Neuronal stem cell (in vitro differentiated cells): ENCODE measurements around the gene MOK.

ENCODE experiments used
- DNase-seq: peaks from one replicate; pipeline ENCODE4 v3.0.0-alpha.2; 2013; ENCODE audit warnings: low spot score
- H2AFZ ChIP-seq: one replicate; pipeline ENCODE4 v1.6.1; 2013; ENCODE audit warnings: mild to moderate bottlenecking, low read length, inconsistent platforms
- H2AK5ac ChIP-seq: 2 replicates; pipeline ENCODE4 v1.6.1; 2013; ENCODE audit warnings: low read depth, mild to moderate bottlenecking, inconsistent platforms, low read length, moderate library complexity, mixed read lengths
- H2BK120ac ChIP-seq: 2 replicates; pipeline ENCODE4 v1.6.1; 2013; ENCODE audit warnings: low read depth, mild to moderate bottlenecking, inconsistent platforms, low read length, moderate library complexity, mixed read lengths
- H2BK12ac ChIP-seq: one replicate; pipeline ENCODE4 v1.6.1; 2013; ENCODE audit warnings: low read length, inconsistent platforms
- H2BK15ac ChIP-seq: 2 replicates; pipeline ENCODE4 v1.6.1; 2013; ENCODE audit warnings: mild to moderate bottlenecking, low read length, inconsistent platforms, mixed read lengths
- H2BK5ac ChIP-seq: one replicate; pipeline ENCODE4 v1.6.1; 2013; ENCODE audit warnings: inconsistent platforms, mild to moderate bottlenecking, low read length, moderate library complexity
- H3K14ac ChIP-seq: one replicate; pipeline ENCODE4 v1.6.1; 2013; ENCODE audit warnings: low read length, inconsistent platforms
- H3K18ac ChIP-seq: 2 replicates; pipeline ENCODE4 v1.6.1; 2013; ENCODE audit warnings: low read length, inconsistent platforms
- H3K23ac ChIP-seq: 2 replicates; pipeline ENCODE4 v1.6.1; 2013; ENCODE audit warnings: low read depth, mild to moderate bottlenecking, mixed read lengths, low read length, inconsistent platforms; ENCODE audit not compliant: poor library complexity
- H3K27ac ChIP-seq: replicated peaks from 3 replicates; pipeline ENCODE4 v1.5.1; 2013; ENCODE audit warnings: low read length, inconsistent platforms
- H3K27me3 ChIP-seq, 3 experiments: 2 replicates each; pipeline ENCODE4 v1.6.1; 2013; ENCODE audit warnings: low read length in 3 of 3, mild to moderate bottlenecking in 2 of 3, inconsistent platforms in 1 of 3, low read depth in 1 of 3, mixed read lengths in 1 of 3, moderate library complexity in 1 of 3; ENCODE audit not compliant: control insufficient read depth in 3 of 3, insufficient read depth in 3 of 3
- H3K36me3 ChIP-seq, 2 donors: replicated peaks in 1 of 2; 2 replicates each; pipeline ENCODE4 v1.6.1; 2013; ENCODE audit warnings: low read length in 2 of 2; ENCODE audit not compliant: control insufficient read depth in 2 of 2, insufficient read depth in 2 of 2
- H3K4ac ChIP-seq: 2 replicates; pipeline ENCODE4 v1.6.1; 2013; ENCODE audit warnings: inconsistent platforms, mild to moderate bottlenecking, low read length, moderate library complexity
- H3K4me1 ChIP-seq, 2 donors: 1 replicate in 1 of 2; 2 replicates in 1 of 2; pipeline ENCODE4 v1.6.1; 2013; ENCODE audit warnings: low read length in 2 of 2, low read depth in 1 of 2; ENCODE audit not compliant: control insufficient read depth in 2 of 2, insufficient read depth in 1 of 2
- H3K4me2 ChIP-seq: one replicate; pipeline ENCODE4 v1.6.1; 2013; ENCODE audit warnings: mild to moderate bottlenecking, low read length, inconsistent platforms; ENCODE audit not compliant: insufficient read depth, poor library complexity, severe bottlenecking
- H3K4me3 ChIP-seq, 2 donors: 2 replicates each; pipeline ENCODE4 v1.5.1; 2013; ENCODE audit warnings: low read length in 2 of 2, mild to moderate bottlenecking in 2 of 2, inconsistent platforms in 1 of 2, moderate library complexity in 1 of 2
- H3K79me1 ChIP-seq: one replicate; pipeline ENCODE4 v1.6.1; 2013; ENCODE audit warnings: low read depth, mild to moderate bottlenecking, inconsistent platforms, low read length, moderate library complexity
- H3K9ac ChIP-seq: one replicate; pipeline ENCODE4 v1.6.1; 2013; ENCODE audit warnings: mild to moderate bottlenecking, low read depth, low read length, inconsistent platforms; ENCODE audit not compliant: poor library complexity
- H3K9me3 ChIP-seq, 2 donors: replicated peaks in 1 of 2; 2 replicates each; pipeline versions ENCODE3 to v1.6.1; 2013; ENCODE audit warnings: low read length in 2 of 2, mild to moderate bottlenecking in 2 of 2, inconsistent platforms in 1 of 2, low read depth in 1 of 2, mixed read lengths in 1 of 2, moderate library complexity in 1 of 2; ENCODE audit not compliant: control insufficient read depth in 2 of 2, insufficient read depth in 1 of 2
- H4K8ac ChIP-seq: one replicate; pipeline ENCODE4 v1.6.1; 2013; ENCODE audit warnings: low read depth, mild to moderate bottlenecking, inconsistent platforms, low read length, moderate library complexity
- H4K91ac ChIP-seq: one replicate; pipeline ENCODE4 v1.6.1; 2013; ENCODE audit warnings: low read length, low read depth, mild to moderate bottlenecking, inconsistent platforms; ENCODE audit not compliant: poor library complexity
- WGBS, 2 donors: extraction: QIAGEN DNeasy Blood & Tissue Kit; methylation state at CpG; one replicate each; pipeline ENCODE4 v1.1.7; 2013; ENCODE audit warnings: missing lambda C conversion rate in 2 of 2, mixed read lengths in 1 of 2; ENCODE audit not compliant: insufficient read length in 2 of 2, insufficient replicate concordance in 1 of 2; ENCODE audit errors: extremely low coverage in 2 of 2; 5-methylcytosine and 5-hydroxymethylcytosine counted together

The MOK gene

GRCh38 chr14:102227184-102227964, 77.6 kb downstream of the MOK start:
- Histone ChIP-seq H2AK5ac (no peak overlapping the region), H2BK15ac (no peak overlapping the region), H3K27ac (no peak overlapping the region), H3K4me3 (no peak overlapping the region), H3K4me2 (no peak overlapping the region), H2BK12ac (no peak overlapping the region), H3K79me1 (peaks cover 2% of the 10 kb centered on the region), H3K9me3 (peaks cover 0 to 5% of the 10 kb centered on the region in 2 donors), H3K18ac (peak overlapping the region; percentile 60), H3K36me3 (peaks cover 11 to 15% of the 10 kb centered on the region in 2 donors), H2BK5ac (no peak overlapping the region), H3K4ac (peak overlapping the region; percentile 78), H3K27me3 (no peaks in the 10 kb centered on the region), H4K8ac (no peak overlapping the region), H2BK120ac (no peak overlapping the region), H2AFZ (no peak overlapping the region), H4K91ac (no peak overlapping the region), H3K9ac (no peak overlapping the region), H3K4me1 (peaks cover 0 to 3% of the 10 kb centered on the region in 2 donors), H3K14ac (no peak overlapping the region), H3K23ac (no peak overlapping the region)
- no peak for DNase-seq
- no CpG with 5 or more reads among the region's 28 CpGs for WGBS, 2 donors

GRCh38 chr14:102226356-102227125, 78.4 kb downstream of the MOK start:
- peak overlapping the region; percentile 53 for H3K9ac ChIP-seq
- no peak for DNase-seq
- no peak overlapping the region for H3K4me2 ChIP-seq

DNA sequence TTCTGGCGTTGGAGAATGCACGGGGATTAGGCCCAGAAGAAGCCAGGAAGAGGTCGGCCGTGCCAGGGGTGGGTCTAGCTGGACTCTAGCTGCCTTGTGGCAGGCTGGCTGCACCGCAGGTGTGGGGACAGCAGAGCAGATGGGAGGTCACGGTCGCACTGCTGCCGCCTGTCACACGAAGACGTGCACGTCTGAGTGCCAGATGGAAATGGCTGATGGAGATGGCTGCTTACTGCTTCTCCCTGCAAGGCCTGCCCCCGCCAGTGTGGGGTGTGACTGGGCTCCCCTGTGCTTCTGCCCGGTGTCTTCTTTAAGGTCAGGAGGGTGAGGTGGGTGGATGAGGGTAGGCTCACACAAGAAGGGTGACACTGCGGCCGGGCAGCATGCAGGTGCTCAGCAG, 79.0 kb downstream of the MOK start:
- Histone ChIP-seq H2AFZ (no peak overlapping the region), H2BK12ac (no peak overlapping the region), H3K23ac (peak overlapping the region; percentile 11), H4K8ac (peak overlapping the region; percentile 89), H3K27me3 (no peaks in the 10 kb centered on the region), H3K4me3 (peak overlapping the region in 1 of 2 donors; percentile 5), H3K18ac (no peak overlapping the region), H3K27ac (no peak overlapping the region), H3K4me1 (no peaks in the 10 kb centered on the region), H2AK5ac (no peak overlapping the region), H3K79me1 (peaks cover 2% of the 10 kb centered on the region), H2BK5ac (no peak overlapping the region), H2BK15ac (no peak overlapping the region), H2BK120ac (no peak overlapping the region), H3K14ac (no peak overlapping the region), H3K4ac (no peak overlapping the region), H4K91ac (peak overlapping the region; percentile 65), H3K4me2 (no peak overlapping the region), H3K36me3 (peaks cover 9 to 15% of the 10 kb centered on the region in 2 donors), H3K9ac (peak overlapping the region; percentile 53), H3K9me3 (peaks cover 0 to 5% of the 10 kb centered on the region in 2 donors)
- DNase-seq = no peak
- WGBS, 2 donors = no CpG with 5 or more reads among the region's 15 CpGs

More at GRCh38 chr14:102226356-102227125, 78.4 kb downstream of the MOK start:
- Histone ChIP-seq H2BK120ac (no peak overlapping the region), H4K8ac (no peak overlapping the region), H3K4ac (no peak overlapping the region), H3K79me1 (peaks cover 2% of the 10 kb centered on the region), H3K9me3 (peaks cover 0 to 5% of the 10 kb centered on the region in 2 donors), H3K4me3 (no peak overlapping the region), H3K36me3 (peaks cover 12 to 15% of the 10 kb centered on the region in 2 donors), H2BK15ac (no peak overlapping the region), H2BK5ac (no peak overlapping the region), H3K27ac (no peak overlapping the region), H4K91ac (no peak overlapping the region), H2AK5ac (peak overlapping the region; percentile 33), H3K23ac (no peak overlapping the region), H2BK12ac (no peak overlapping the region), H3K14ac (peak overlapping the region; percentile 51), H3K27me3 (no peaks in the 10 kb centered on the region), H3K18ac (peak overlapping the region; percentile 5), H3K4me1 (peaks cover 0 to 3% of the 10 kb centered on the region in 2 donors), H2AFZ (no peak overlapping the region)
- no CpG with 5 or more reads among the region's 27 CpGs for WGBS, 2 donors

- Histone ChIP-seq H3K79me1 (peaks cover 2% of the 10 kb centered on the region), H3K18ac (no peak overlapping the region), H3K4me1 (no peaks in the 10 kb centered on the region), H3K9ac (no peak overlapping the region), H2BK5ac (no peak overlapping the region), H4K8ac (no peak overlapping the region), H3K4ac (no peak overlapping the region), H3K14ac (no peak overlapping the region), H3K9me3 (peaks cover 0 to 5% of the 10 kb centered on the region in 2 donors), H4K91ac (no peak overlapping the region), H2BK120ac (no peak overlapping the region), H3K23ac (peak overlapping the region; percentile 11), H2BK15ac (no peak overlapping the region), H2BK12ac (no peak overlapping the region), H2AFZ (no peak overlapping the region), H3K27me3 (no peaks in the 10 kb centered on the region), H3K4me3 (peak overlapping the region in 1 of 2 donors; percentile 5), H3K36me3 (peaks cover 8 to 18% of the 10 kb centered on the region in 2 donors), H3K4me2 (no peak overlapping the region), H3K27ac (no peak overlapping the region), H2AK5ac (no peak overlapping the region)
- no peak for DNase-seq
- no CpG with 5 or more reads among the region's 7 CpGs for WGBS, 2 donors
These were observed 79.6 kb downstream of the MOK start for GRCh38 chr14:102225386-102225785.
